Ecto neural progenitor cell (in vitro differentiated cells): ENCODE data around the gene PRG3.

Experiments used
- DNase-seq: peaks from one replicate; pipeline ENCODE4 v3.0.0-alpha.2; 2018; ENCODE audit warnings: low spot score

The PRG3 gene

GRCh38 chr11:57336111-57336666, 44.8 kb downstream of the PRG3 start:
- DNase-seq, result no peak

GRCh38 chr11:57335343-57336110, 45.4 kb downstream of the PRG3 start, which contains the start of gene SSRP1:
TSS of gene SSRP1 (minus strand) at chr11:57335892. CDS start at chr11:57335121, 771 bp downstream.
- DNase-seq, result peak; percentile 88

- DNase-seq, result no peak
Observed at GRCh38 chr11:57335023-57335342, 46.0 kb downstream of the PRG3 start.

- DNase-seq, result no peak
Observed at GRCh38 chr11:57332694-57333440, 48.1 kb downstream of the PRG3 start.

- no peak for DNase-seq
Observed at GRCh38 chr11:57331720-57332119, 49.2 kb downstream of the PRG3 start.

GRCh38 chr11:57330029-57330428, 50.9 kb downstream of the PRG3 start:
- no peak for DNase-seq

- DNase-seq, result no peak
Observed at GRCh38 chr11:57327721-57328120, 53.2 kb downstream of the PRG3 start.
